PC-3 (cell line): ENCODE measurements around the gene TMBIM1. TPM values are rescaled to one million over a fixed set of nuclear protein-coding genes. Genes with fewer than 3 reads are reported as not detected.

Source experiments
- ATAC-seq: fragments of 200-7000 bp; cut with Tn5 transposase; 2 replicates; pipeline ENCODE4 v1.9.1; 2020; ENCODE audit warnings: mild to moderate bottlenecking, moderate library complexity
- BruUV-seq: library from RNA; stranded (reverse); fragments of 400-500 nt; replicated peaks from 2 replicates; lab custom pipeline; 2021; lab: Mats Ljungman, UMichigan
- CTCF ChIA-PET: fragments of 300-600 bp; sonication (Branson Sonifier 250); formaldehyde crosslinking; loops from one replicate; lab custom pipeline; 2022; ENCODE audit warnings: antibody characterized with exemption; lab: Charles Lee
- POLR2A ChIA-PET: fragments of 300-600 bp; sonication (Branson Sonifier 250); formaldehyde crosslinking; loops from one replicate; lab custom pipeline; 2022; ENCODE audit warnings: antibody characterized with exemption; ENCODE audit not compliant: unreplicated experiment; lab: Charles Lee
- DNase-seq: peaks from one replicate; pipeline ENCODE4 v3.0.0-alpha.2; 2015
- H2AFZ ChIP-seq: fragments of 300-600 bp; sonication (generic); 2 replicates; pipeline ENCODE4 v1.6.0; 2016; ENCODE audit warnings: antibody characterized with exemption, low read length
- H3F3A ChIP-seq: fragments of 300-600 bp; sonication (generic); one replicate; pipeline ENCODE4 v1.6.0; 2017; ENCODE audit warnings: antibody characterized with exemption, low read length, control low read depth, mild to moderate bottlenecking; ENCODE audit not compliant: unreplicated experiment
- H3K27ac ChIP-seq: fragments of 300-600 bp; sonication (generic); 2 replicates; pipeline ENCODE4 v1.5.1; 2016; ENCODE audit warnings: mild to moderate bottlenecking, low read length
- H3K27me3 ChIP-seq: fragments of 300-600 bp; sonication (generic); 2 replicates; pipeline ENCODE4 v1.6.1; 2016; ENCODE audit warnings: low read length, mixed read lengths
- H3K36me3 ChIP-seq: fragments of 300-600 bp; sonication (generic); 2 replicates; pipeline ENCODE4 v1.6.1; 2016; ENCODE audit warnings: low read depth, mixed run types, low read length, mixed read lengths
- H3K4me1 ChIP-seq: fragments of 300-600 bp; sonication (generic); 2 replicates; pipeline ENCODE4 v1.5.1; 2016; ENCODE audit warnings: low read length; ENCODE audit not compliant: insufficient read depth
- H3K4me2 ChIP-seq: fragments of 300-600 bp; sonication (generic); 2 replicates; pipeline ENCODE4 v1.6.0; 2016; ENCODE audit warnings: low read length
- H3K4me3 ChIP-seq: fragments of 300-600 bp; sonication (generic); 2 replicates; pipeline ENCODE4 v1.5.1; 2016; ENCODE audit warnings: mild to moderate bottlenecking, low read length, mixed read lengths
- H3K79me2 ChIP-seq: fragments of 300-600 bp; sonication (generic); 2 replicates; pipeline ENCODE4 v1.6.1; 2017; ENCODE audit warnings: low read length, mixed read lengths
- H3K9ac ChIP-seq: fragments of 300-600 bp; sonication (generic); 2 replicates; pipeline ENCODE4 v1.6.0; 2016; ENCODE audit warnings: mild to moderate bottlenecking, low read length
- H3K9me2 ChIP-seq: fragments of 300-600 bp; sonication (generic); replicated peaks from 2 replicates; pipeline ENCODE4 v1.6.1; 2016; ENCODE audit warnings: mixed run types, low read length, mixed read lengths
- H3K9me3 ChIP-seq: fragments of 300-600 bp; sonication (generic); 2 replicates; pipeline ENCODE4 v1.6.1; 2016; ENCODE audit warnings: low read length, mixed read lengths
- H4K20me1 ChIP-seq: fragments of 300-600 bp; sonication (generic); 2 replicates; pipeline ENCODE4 v1.6.1; 2016; ENCODE audit warnings: low read length, mixed read lengths
- CTCF ChIP-seq: fragments of 300-600 bp; sonication (generic); conservative IDR thresholded peaks from 2 replicates; pipeline ENCODE4 v1.5.1; 2017; ENCODE audit warnings: antibody characterized with exemption, low read depth, mild to moderate bottlenecking, low read length
- EZH2 ChIP-seq: fragments of 300-600 bp; sonication (generic); IDR thresholded peaks from one replicate; pipeline ENCODE4 v1.6.1; 2017; ENCODE audit warnings: antibody characterized with exemption, mild to moderate bottlenecking, low read length; ENCODE audit not compliant: unreplicated experiment
- EZH2phosphoT487 ChIP-seq: fragments of 300-600 bp; sonication (generic); IDR thresholded peaks from 2 replicates; pipeline ENCODE4 v1.6.1; 2018; ENCODE audit warnings: mild to moderate bottlenecking, antibody characterized with exemption, low read length, borderline replicate concordance
- intact Hi-C: fragments of 100-400 bp; cut with micrococcal nuclease; formaldehyde crosslinking; loops from 2 replicates; pipeline ENCODE4 v1.9.0; 2023
- total RNA-seq: library from RNA; depleted of rRNA; stranded (reverse); fragments of >200 nt; gene quantifications from 2 replicates; pipeline ENCODE4 v1.2.3, GENCODE V29; 2014

The TMBIM1 gene
- total RNA-seq, 1 experiment from 2014 or later, result 45.0 TPM

- H2AFZ ChIP-seq, result no peak overlapping the region
- BruUV-seq, result no TSS peak
These were observed 6.7 kb downstream of the TMBIM1 start for GRCh38 chr2:218285604-218286003.

GRCh38 chr2:218284106-218284811 is 8.0 kb downstream of the TMBIM1 start:
- no peaks in the 10 kb centered on the region for H3K9me3 ChIP-seq
- POLR2A ChIA-PET, result no interaction called here
- no TSS peak for BruUV-seq
- H3K9ac ChIP-seq, result peak overlapping the region; percentile 79
- H2AFZ ChIP-seq, result peak overlapping the region; percentile 71
- peaks cover 74% of the 10 kb centered on the region for H3K4me1 ChIP-seq
- H3K9me2 ChIP-seq, result no peaks in the 10 kb centered on the region
- DNase-seq (peak; percentile 89), ATAC-seq (peak; percentile 50)
- H3F3A ChIP-seq, result peaks cover 6% of the 10 kb centered on the region
- H3K36me3 ChIP-seq, result 0 out of 2 replicates have a peak, but pooled peaks cover 2% of the 10 kb centered on the region
- peak overlapping the region; percentile 45; the same call in 1 of the 2 replicates for H3K4me3 ChIP-seq
- peak overlapping the region; percentile 98 for H3K27ac ChIP-seq
- no peak for TF ChIP-seq EZH2phosphoT487
- TF ChIP-seq CTCF, result no peak
- no peak for TF ChIP-seq EZH2
- peak overlapping the region; percentile 85 for H3K4me2 ChIP-seq
- intact Hi-C loops, result no loop called here
- H3K27me3 ChIP-seq, result no peaks in the 10 kb centered on the region
- H4K20me1 ChIP-seq, result no peaks in the 10 kb centered on the region
- H3K79me2 ChIP-seq, result peaks cover 31% of the 10 kb centered on the region
- CTCF ChIA-PET, result interaction anchor here (1.2 kb wide), 1 partner anchor 11 kb away, joined by 7 read pairs; no protein-coding TSS in a partner anchor

More at GRCh38 chr2:218285604-218286003, 6.7 kb downstream of the TMBIM1 start:
- CTCF ChIA-PET, result no interaction called here
- no peaks in the 10 kb centered on the region for H4K20me1 ChIP-seq
- no peaks in the 10 kb centered on the region for H3K27me3 ChIP-seq
- ATAC-seq (no peak), DNase-seq (peak; percentile 52)
- no peaks in the 10 kb centered on the region for H3K9me2 ChIP-seq
- H3F3A ChIP-seq, result peaks cover 6% of the 10 kb centered on the region
- intact Hi-C loops, result loop anchor here (5.0 kb wide), 1 partner anchor 112 kb away; the partner anchor contains the start of gene CTDSP1
- peak overlapping the region; percentile 56; the same call in 1 of the 2 replicates for H3K4me3 ChIP-seq
- peaks cover 79% of the 10 kb centered on the region for H3K4me1 ChIP-seq
- H3K36me3 ChIP-seq, result 0 out of 2 replicates have a peak, but pooled peaks cover 2% of the 10 kb centered on the region
- H3K9me3 ChIP-seq, result no peaks in the 10 kb centered on the region
- peak overlapping the region; percentile 85 for H3K4me2 ChIP-seq
- TF ChIP-seq CTCF (no peak), EZH2 (no peak), EZH2phosphoT487 (no peak)
- H3K27ac ChIP-seq, result peak overlapping the region; percentile 98
- H3K79me2 ChIP-seq, result peaks cover 42% of the 10 kb centered on the region
- POLR2A ChIA-PET, result no interaction called here
- peak overlapping the region; percentile 79 for H3K9ac ChIP-seq
